Dendritic cell treated with granulocyte-macrophage colony-stimulating factor and Interleukin-4, amounts not matched to agents 40 ng/mL and 50 ng/mL, for 4 days (primary cell): ENCODE data around the gene ATP7A.
A peak's percentile ranks its signal among the peaks of the same experiment; 100 is the strongest.
"Not testable (repeated sequence)": the region's sequence is repeated elsewhere in the genome, so short reads cannot be mapped to it uniquely, and the experiment has no call there.

Experiments
- H3K27ac Mint-ChIP-seq: one replicate; pipeline ENCODE4 v1.8.0; 2022; ENCODE audit warnings: mild to moderate bottlenecking, mixed read lengths
- H3K27me3 Mint-ChIP-seq: one replicate; pipeline ENCODE4 v1.8.0; 2022; ENCODE audit warnings: mild to moderate bottlenecking, mixed read lengths
- H3K36me3 Mint-ChIP-seq: one replicate; pipeline ENCODE4 v1.8.0; 2022; ENCODE audit warnings: low read depth, mixed read lengths
- H3K4me1 Mint-ChIP-seq: one replicate; pipeline ENCODE4 v1.8.0; 2022; ENCODE audit warnings: low read depth, mixed read lengths
- H3K4me3 Mint-ChIP-seq: one replicate; pipeline ENCODE4 v1.8.0; 2022; ENCODE audit warnings: mild to moderate bottlenecking, moderate library complexity, mixed read lengths
- H3K9me3 Mint-ChIP-seq: one replicate; pipeline ENCODE4 v1.8.0; 2022; ENCODE audit warnings: mixed read lengths
- intact Hi-C: fragments of 100-400 bp; cut with micrococcal nuclease; formaldehyde crosslinking; loops from one replicate; pipeline ENCODE4 v1.15.0; 2022

ATP7A gene

DNA sequence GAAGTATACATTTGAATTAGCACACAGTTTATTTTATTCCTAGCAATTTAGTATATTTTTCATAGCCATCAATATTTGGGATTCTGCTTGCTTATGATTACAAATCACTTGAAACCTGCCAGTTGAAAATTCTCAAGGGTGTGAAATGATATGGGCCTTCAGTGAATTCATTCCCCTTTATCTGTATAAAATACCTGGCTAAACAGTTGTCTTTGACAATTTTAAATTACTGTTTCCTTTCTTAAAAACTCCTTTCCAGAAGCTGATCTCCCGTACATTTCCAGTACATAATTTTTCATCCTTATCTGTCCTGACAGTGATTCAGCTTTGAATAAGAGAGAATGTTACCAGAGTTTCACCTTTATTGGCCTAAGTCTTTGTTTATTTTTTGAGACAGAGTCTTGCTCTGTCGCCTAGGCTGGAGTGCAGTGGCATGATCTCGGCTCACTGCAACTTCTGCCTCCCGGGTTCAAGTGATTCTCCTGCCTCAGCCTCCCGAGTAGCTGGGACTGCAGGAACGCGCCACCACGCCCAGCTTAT lies 13.9 kb downstream of the ATP7A start:
- Mint-ChIP-seq H3K9me3 (no peaks in the 10 kb centered on the region), H3K27me3 (no peaks in the 10 kb centered on the region), H3K27ac (no peak overlapping the region), H3K4me1 (peaks cover 4% of the 10 kb centered on the region), H3K4me3 (no peak overlapping the region), H3K36me3 (no peaks in the 10 kb centered on the region)
- intact Hi-C loops, result no loop called here

- no peak overlapping the region for H3K27ac Mint-ChIP-seq
- H3K27me3 Mint-ChIP-seq, result no peaks in the 10 kb centered on the region
- no peaks in the 10 kb centered on the region for H3K36me3 Mint-ChIP-seq
- intact Hi-C loops, result no loop called here
- peak overlapping the region; percentile 26 for H3K4me3 Mint-ChIP-seq
- no peaks in the 10 kb centered on the region for H3K9me3 Mint-ChIP-seq
- H3K4me1 Mint-ChIP-seq, result peaks cover 7% of the 10 kb centered on the region
Measured at GRCh38 chrX:77925764-77926163, 15.3 kb downstream of the ATP7A start.

DNA sequence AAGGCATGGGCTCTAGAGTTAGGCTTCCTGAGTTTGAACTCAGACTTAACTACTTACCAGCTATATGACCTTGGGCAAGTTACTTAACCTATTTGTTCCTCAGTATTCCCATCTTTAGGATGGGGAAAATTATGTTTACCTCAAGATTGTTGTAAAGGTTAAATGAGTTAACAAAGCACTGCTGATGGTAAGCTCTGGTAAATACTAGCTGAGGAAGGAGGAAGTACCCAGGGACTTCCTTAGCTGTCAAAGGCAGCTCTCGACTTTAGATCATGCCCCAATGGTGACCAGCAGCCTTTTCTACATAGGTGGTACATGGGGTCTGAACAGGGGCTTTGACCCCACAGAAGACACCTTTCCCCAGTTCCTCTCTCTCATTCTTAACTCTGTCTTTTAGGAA lies 20.1 kb downstream of the ATP7A start:
- peaks cover 7% of the 10 kb centered on the region for H3K36me3 Mint-ChIP-seq
- H3K27me3 Mint-ChIP-seq, result no peaks in the 10 kb centered on the region

GRCh38 chrX:77935886-77936285 lies 25.4 kb downstream of the ATP7A start:
- no peaks in the 10 kb centered on the region for H3K4me1 Mint-ChIP-seq
- H3K4me3 Mint-ChIP-seq, result no peak overlapping the region
- H3K9me3 Mint-ChIP-seq, result no peaks in the 10 kb centered on the region
- H3K27me3 Mint-ChIP-seq, result no peaks in the 10 kb centered on the region
- H3K36me3 Mint-ChIP-seq, result peaks cover 7% of the 10 kb centered on the region
- no peak overlapping the region for H3K27ac Mint-ChIP-seq
- intact Hi-C loops, result no loop called here

More for the DNA sequence above, 20.1 kb downstream of the ATP7A start:
- no peaks in the 10 kb centered on the region for H3K9me3 Mint-ChIP-seq
- no peak overlapping the region for H3K4me3 Mint-ChIP-seq
- peaks cover 7% of the 10 kb centered on the region for H3K4me1 Mint-ChIP-seq
- intact Hi-C loops, result no loop called here
- no peak overlapping the region for H3K27ac Mint-ChIP-seq

GRCh38 chrX:77936299-77936698 lies 25.8 kb downstream of the ATP7A start:
- no peak overlapping the region for H3K4me3 Mint-ChIP-seq
- H3K27me3 Mint-ChIP-seq, result no peaks in the 10 kb centered on the region
- no peak overlapping the region for H3K27ac Mint-ChIP-seq
- peaks cover 7% of the 10 kb centered on the region for H3K36me3 Mint-ChIP-seq
- intact Hi-C loops, result no loop called here
- H3K4me1 Mint-ChIP-seq, result no peaks in the 10 kb centered on the region
- H3K9me3 Mint-ChIP-seq, result no peaks in the 10 kb centered on the region

DNA sequence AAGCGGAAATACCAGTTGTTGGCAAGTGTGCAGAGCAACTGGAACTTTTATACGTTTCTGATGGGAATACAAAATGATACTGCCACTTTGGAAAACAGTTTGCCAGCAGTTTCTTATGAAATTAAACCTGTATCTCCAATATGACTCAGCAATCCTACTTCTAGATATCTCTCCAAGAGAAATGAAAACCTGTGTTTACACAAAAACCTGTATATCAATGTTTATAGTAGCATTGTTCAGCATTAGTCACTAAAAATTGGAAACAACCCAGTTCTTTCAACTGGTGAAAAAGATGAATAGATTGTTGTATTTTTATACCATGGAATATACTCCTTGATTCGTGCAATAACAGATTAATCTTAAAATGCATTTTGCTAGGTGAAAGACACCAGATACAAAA lies 26.8 kb downstream of the ATP7A start:
- H3K36me3 Mint-ChIP-seq, result peaks cover 6% of the 10 kb centered on the region
- no peaks in the 10 kb centered on the region for H3K9me3 Mint-ChIP-seq
- no peaks in the 10 kb centered on the region for H3K27me3 Mint-ChIP-seq
- intact Hi-C loops, result no loop called here
- no peak overlapping the region for H3K27ac Mint-ChIP-seq
- H3K4me1 Mint-ChIP-seq, result no peaks in the 10 kb centered on the region
- H3K4me3 Mint-ChIP-seq, result no peak overlapping the region

GRCh38 chrX:77938083-77938680 lies 27.7 kb downstream of the ATP7A start:
- Mint-ChIP-seq H3K4me3 (no peak overlapping the region), H3K27me3 (no peaks in the 10 kb centered on the region), H3K4me1 (no peaks in the 10 kb centered on the region), H3K36me3 (no peaks in the 10 kb centered on the region), H3K9me3 (no peaks in the 10 kb centered on the region), H3K27ac (no peak overlapping the region)
- intact Hi-C loops, result no loop called here

DNA sequence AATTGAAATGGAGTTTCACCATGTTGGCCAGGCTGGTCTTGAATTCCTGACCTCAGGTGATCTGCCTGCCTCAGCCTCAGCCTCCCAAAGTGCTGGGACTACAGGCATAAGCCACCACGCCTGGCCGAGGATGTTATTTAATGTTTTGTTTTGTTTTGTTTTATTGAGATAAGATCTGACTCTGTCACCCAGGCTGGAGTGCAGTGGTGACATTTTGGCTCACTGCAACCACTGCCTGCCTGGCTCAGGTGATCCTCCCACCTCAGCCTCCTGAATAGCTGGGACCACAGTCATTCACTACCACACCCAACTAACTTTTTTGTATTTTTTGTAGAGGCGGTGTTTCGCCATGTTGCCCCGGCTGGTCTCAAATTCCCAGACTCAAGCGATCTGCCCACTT lies 34.5 kb downstream of the ATP7A start:
- H3K36me3 Mint-ChIP-seq, intact Hi-C loops, H3K27me3 Mint-ChIP-seq, H3K27ac Mint-ChIP-seq, H3K4me1 Mint-ChIP-seq, H3K9me3 Mint-ChIP-seq, H3K4me3 Mint-ChIP-seq: not testable (repeated sequence)

- Mint-ChIP-seq H3K27me3 (no peaks in the 10 kb centered on the region), H3K4me3 (no peak overlapping the region), H3K9me3 (no peaks in the 10 kb centered on the region), H3K27ac (peak overlapping the region; percentile 58), H3K36me3 (no peaks in the 10 kb centered on the region), H3K4me1 (no peaks in the 10 kb centered on the region)
- intact Hi-C loops, result no loop called here
Measured at GRCh38 chrX:77945910-77946545, 35.5 kb downstream of the ATP7A start.

GRCh38 chrX:77946571-77946970 lies 36.1 kb downstream of the ATP7A start:
- Mint-ChIP-seq H3K36me3 (no peaks in the 10 kb centered on the region), H3K9me3 (no peaks in the 10 kb centered on the region), H3K27me3 (no peaks in the 10 kb centered on the region), H3K27ac (no peak overlapping the region), H3K4me3 (no peak overlapping the region), H3K4me1 (no peaks in the 10 kb centered on the region)
- intact Hi-C loops, result no loop called here

- Mint-ChIP-seq H3K9me3 (no peaks in the 10 kb centered on the region), H3K27ac (no peak overlapping the region), H3K4me3 (no peak overlapping the region), H3K36me3 (no peaks in the 10 kb centered on the region), H3K4me1 (no peaks in the 10 kb centered on the region), H3K27me3 (no peaks in the 10 kb centered on the region)
- intact Hi-C loops, result no loop called here
Measured at GRCh38 chrX:77949840-77950239, 39.3 kb downstream of the ATP7A start.

GRCh38 chrX:77952173-77952572 lies 41.7 kb downstream of the ATP7A start:
- H3K4me1 Mint-ChIP-seq, result no peaks in the 10 kb centered on the region
- H3K27me3 Mint-ChIP-seq, result no peaks in the 10 kb centered on the region
- no peak overlapping the region for H3K4me3 Mint-ChIP-seq
- no peak overlapping the region for H3K27ac Mint-ChIP-seq
- intact Hi-C loops, result no loop called here
- H3K9me3 Mint-ChIP-seq, result no peaks in the 10 kb centered on the region
- no peaks in the 10 kb centered on the region for H3K36me3 Mint-ChIP-seq

DNA sequence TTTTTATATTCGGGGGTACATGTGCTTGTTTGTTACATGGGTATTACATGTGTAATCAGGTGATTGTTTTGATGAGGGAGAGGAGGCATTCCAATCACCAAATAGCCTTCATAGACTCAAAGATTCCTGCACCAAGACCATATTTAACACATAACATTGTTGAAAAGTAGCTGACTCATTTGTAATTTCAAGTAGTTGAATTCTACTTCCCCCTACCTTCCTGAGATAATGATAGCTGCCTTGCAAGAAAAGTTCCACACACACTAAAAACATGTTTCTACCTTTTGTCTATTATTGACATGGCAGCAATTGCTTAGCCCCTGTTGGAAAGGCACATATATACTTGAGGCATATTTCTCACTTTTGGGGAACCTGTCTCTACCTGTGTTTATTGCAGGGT lies 42.8 kb downstream of the ATP7A start:
- Mint-ChIP-seq H3K4me1 (no peaks in the 10 kb centered on the region), H3K27ac (no peak overlapping the region), H3K4me3 (no peak overlapping the region), H3K36me3 (no peaks in the 10 kb centered on the region), H3K27me3 (no peaks in the 10 kb centered on the region), H3K9me3 (no peaks in the 10 kb centered on the region)
- intact Hi-C loops, result no loop called here

DNA sequence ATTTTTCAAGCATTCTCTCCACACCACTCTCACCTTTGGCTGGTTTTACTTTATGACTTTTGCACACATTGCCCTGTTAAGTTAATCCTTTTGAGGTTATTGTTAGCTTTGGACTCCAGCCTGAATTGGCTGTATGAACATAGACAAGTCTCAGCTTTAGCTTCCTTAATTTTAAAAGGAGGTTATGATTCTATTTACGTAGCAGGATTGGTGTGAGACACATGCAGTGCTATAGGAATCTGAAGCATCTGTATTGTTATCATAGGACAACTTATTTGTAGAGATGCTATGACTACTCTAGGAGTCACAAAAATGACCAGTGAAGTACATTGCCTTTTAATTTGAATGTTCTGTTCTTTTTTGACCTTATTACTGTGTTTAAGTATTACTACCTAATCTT lies 43.2 kb downstream of the ATP7A start:
- Mint-ChIP-seq H3K36me3 (no peaks in the 10 kb centered on the region), H3K27me3 (no peaks in the 10 kb centered on the region), H3K4me3 (no peak overlapping the region), H3K9me3 (no peaks in the 10 kb centered on the region), H3K4me1 (no peaks in the 10 kb centered on the region), H3K27ac (no peak overlapping the region)
- intact Hi-C loops, result no loop called here

GRCh38 chrX:77960567-77960966 lies 50.1 kb downstream of the ATP7A start:
- no peak overlapping the region for H3K27ac Mint-ChIP-seq
- no peaks in the 10 kb centered on the region for H3K9me3 Mint-ChIP-seq
- H3K27me3 Mint-ChIP-seq, result no peaks in the 10 kb centered on the region
- H3K4me3 Mint-ChIP-seq, result no peak overlapping the region
- H3K4me1 Mint-ChIP-seq, result peaks cover 13% of the 10 kb centered on the region
- intact Hi-C loops, result no loop called here
- no peaks in the 10 kb centered on the region for H3K36me3 Mint-ChIP-seq
